K562 (cell line): ENCODE measurements around the gene ST6GALNAC6. TPM values are rescaled to one million over a fixed set of nuclear protein-coding genes. Genes with fewer than 3 reads are reported as not detected.
A peak's percentile ranks its signal among the peaks of the same experiment; 100 is the strongest.

Experiments used
- ATAC-seq: fragments of 200-7000 bp; cut with Tn5 transposase; 3 replicates; pipeline ENCODE4 v1.9.1; 2020; ENCODE audit warnings: moderate library complexity
- BruUV-seq: library from RNA; stranded (reverse); fragments of 400-500 nt; replicated peaks from 2 replicates; lab custom pipeline; 2021; lab: Mats Ljungman, UMichigan
- CTCF ChIA-PET: fragments of 300-600 bp; formaldehyde crosslinking; extraction: SDS; loops from one replicate; lab custom pipeline; 2021; ENCODE audit warnings: low intra/inter-chr PET ratio; lab: Yijun Ruan, JAX
- POLR2A ChIA-PET: fragments of 300-600, 350-650 bp; sonication (Branson Sonifier 250); formaldehyde crosslinking; extraction: SDS; loops from one replicate; lab custom pipeline; 2021; ENCODE audit warnings: antibody characterized with exemption, inconsistent platforms; lab: Yijun Ruan, JAX
- DNase-seq, 4 experiments: peaks; one replicate each; pipeline versions ENCODE4 v3.0.0 to v3.0.0-alpha.2; 2011 to 2018; ENCODE audit warnings: low spot score in 3 of 4, mixed read lengths in 3 of 4; ENCODE audit errors: extremely low read depth in 1 of 4
- FAIRE-seq: peaks from 2 replicates; lab custom pipeline; 2011; peaks lifted over from hg19 to GRCh38; lab: Jason Lieb, UNC
- H2AFZ ChIP-seq: 2 replicates; pipeline ENCODE4 v1.6.0; 2011; ENCODE audit warnings: low read depth, low read length, control low read depth, inconsistent platforms
- H3K27ac ChIP-seq: fragments of 200-600 bp; 3 replicates; pipeline ENCODE4 v1.8.0; 2011; ENCODE audit warnings: low read depth, mild to moderate bottlenecking, control low read depth, inconsistent platforms, low read length, moderate library complexity, mixed read lengths; ENCODE audit errors: extremely low read depth
- H3K27me3 ChIP-seq, 2 experiments: fragments of 300-600 bp in 1 of 2; 2 replicates in 1 of 2; 3 replicates in 1 of 2; pipeline versions ENCODE4 v1.6.0 to v1.8.0; 2011; ENCODE audit warnings: inconsistent platforms in 2 of 2, low read length in 2 of 2, mild to moderate bottlenecking in 1 of 2, mixed read lengths in 1 of 2, moderate library complexity in 1 of 2; ENCODE audit not compliant: control insufficient read depth in 2 of 2, insufficient read depth in 2 of 2
- H3K36me3 ChIP-seq: fragments of 300-600 bp; 3 replicates; pipeline ENCODE4 v1.8.0; 2011; ENCODE audit warnings: mild to moderate bottlenecking, low read length, inconsistent platforms; ENCODE audit not compliant: control insufficient read depth, insufficient read depth
- H3K4me1 ChIP-seq, 2 experiments: fragments of 200-600 bp in 1 of 2; replicated peaks in 1 of 2; 2 replicates in 1 of 2; 3 replicates in 1 of 2; pipeline versions ENCODE4 v1.5.1 to v1.8.0; 2011; ENCODE audit warnings: inconsistent platforms in 2 of 2, low read length in 2 of 2, mild to moderate bottlenecking in 1 of 2, mixed read lengths in 1 of 2, moderate library complexity in 1 of 2; ENCODE audit not compliant: control insufficient read depth in 2 of 2, insufficient read depth in 2 of 2
- H3K4me2 ChIP-seq: 2 replicates; pipeline ENCODE4 v1.6.1; 2011; ENCODE audit warnings: low read length, control low read depth, inconsistent platforms, mixed read lengths; ENCODE audit not compliant: insufficient read depth
- H3K4me3 ChIP-seq: fragments of 200-600 bp; sonication (generic), shearing (Covaris generic); 2 replicates; pipeline ENCODE4 v1.5.1; 2016; ENCODE audit warnings: control low read depth, inconsistent platforms
- H3K79me2 ChIP-seq: fragments of 200-600 bp; 3 replicates; pipeline ENCODE4 v1.8.0; 2011; ENCODE audit warnings: low read length, inconsistent platforms; ENCODE audit not compliant: control insufficient read depth, insufficient read depth
- H3K9ac ChIP-seq, 2 experiments: 2 replicates each; pipeline versions ENCODE4 v1.6.0 to v1.6.1; 2011; ENCODE audit warnings: low read depth in 2 of 2, low read length in 2 of 2, control low read depth in 1 of 2, inconsistent platforms in 1 of 2, mild to moderate bottlenecking in 1 of 2, mixed read lengths in 1 of 2; ENCODE audit not compliant: insufficient read depth in 1 of 2
- H3K9me1 ChIP-seq: one replicate; pipeline ENCODE4 v1.6.0; 2011; ENCODE audit warnings: inconsistent platforms, mild to moderate bottlenecking, low read length, moderate library complexity; ENCODE audit not compliant: control insufficient read depth, insufficient read depth
- H3K9me3 ChIP-seq: replicated peaks from 2 replicates; pipeline ENCODE4 v1.5.1; 2011; ENCODE audit warnings: low read depth, low read length, inconsistent platforms; ENCODE audit not compliant: control insufficient read depth, insufficient read depth
- H4K20me1 ChIP-seq: replicated peaks from 2 replicates; pipeline ENCODE4 v1.6.1; 2011; ENCODE audit warnings: low read length, inconsistent platforms, mixed read lengths; ENCODE audit not compliant: control insufficient read depth, insufficient read depth
- ARHGAP35 ChIP-seq: fragments of 450-650 bp; IDR thresholded peaks from 2 replicates; pipeline ENCODE4 v1.6.1; 2018; ENCODE audit not compliant: partially characterized antibody
- ARID4B ChIP-seq: sonication (generic); formaldehyde crosslinking; IDR thresholded peaks from 2 replicates; pipeline ENCODE4 v1.8.0; 2022; ENCODE audit warnings: mild to moderate bottlenecking, missing genetic modification reagents
- CEBPB ChIP-seq: fragments of 450-650 bp; IDR thresholded peaks from 2 replicates; pipeline ENCODE4 v1.6.1; 2016; ENCODE audit warnings: missing genetic modification characterization, missing compliant biosample characterization
- CXXC5 ChIP-seq: fragments of 250-450 bp; sonication (Bioruptor Pico); IDR thresholded peaks from 2 replicates; pipeline ENCODE4 v1.8.0; 2022; ENCODE audit warnings: inconsistent platforms, mild to moderate bottlenecking, moderate library complexity
- E4F1 ChIP-seq: fragments of 250-450 bp; sonication (Bioruptor Pico); IDR thresholded peaks from 2 replicates; pipeline ENCODE4 v1.5.0; 2021; ENCODE audit warnings: mild to moderate bottlenecking, borderline replicate concordance
- KDM4B ChIP-seq, 2 experiments: fragments of 450-650 bp in 1 of 2; sonication (generic) in 1 of 2; IDR thresholded peaks; 2 replicates each; pipeline ENCODE4 v1.6.1; 2016 to 2017; ENCODE audit warnings: borderline replicate concordance in 2 of 2, antibody characterized with exemption in 1 of 2, low read depth in 1 of 2, mild to moderate bottlenecking in 1 of 2
- NCOA1 ChIP-seq: fragments of 450-650 bp; IDR thresholded peaks from 2 replicates; pipeline ENCODE4 v1.6.1; 2016; ENCODE audit warnings: low read depth
- NR2F6 ChIP-seq: fragments of 450-650 bp; formaldehyde crosslinking; IDR thresholded peaks from 2 replicates; pipeline ENCODE4 v1.4.0; 2020; ENCODE audit warnings: mild to moderate bottlenecking
- RNF2 ChIP-seq: sonication (generic); IDR thresholded peaks from 2 replicates; pipeline ENCODE4 v1.6.1; 2016
- VEZF1 ChIP-seq: fragments of 200-800 bp; sonication (Bioruptor generic); IDR thresholded peaks from 2 replicates; pipeline ENCODE4 v1.6.1; 2017; ENCODE audit warnings: missing genetic modification characterization, missing compliant biosample characterization
- ZNF165 ChIP-seq: fragments of 250-450 bp; sonication (Bioruptor Pico); IDR thresholded peaks from 2 replicates; pipeline ENCODE4 v1.4.0; 2020; ENCODE audit warnings: borderline replicate concordance
- ZNF212 ChIP-seq: fragments of 450-650 bp; formaldehyde crosslinking; IDR thresholded peaks from 2 replicates; pipeline ENCODE4 v1.4.0; 2020; ENCODE audit warnings: mild to moderate bottlenecking
- ZNF23 ChIP-seq: fragments of 250-450 bp; sonication (Bioruptor Pico); IDR thresholded peaks from 2 replicates; pipeline ENCODE4 v1.4.0; 2020; ENCODE audit warnings: mild to moderate bottlenecking
- ZNF699 ChIP-seq: fragments of 250-450 bp; sonication (Bioruptor Pico); IDR thresholded peaks from 2 replicates; pipeline ENCODE4 v1.8.0; 2021; ENCODE audit warnings: mild to moderate bottlenecking, moderate library complexity; ENCODE audit not compliant: insufficient replicate concordance
- WGBS: fragments of 100-300 bp; shearing (Covaris generic); methylation state at CpG from one replicate; pipeline ENCODE4 v1.1.6; 2016; ENCODE audit warnings: low coverage, mixed read lengths; ENCODE audit not compliant: insufficient coverage; ENCODE audit errors: missing lambda C conversion rate; 5-methylcytosine and 5-hydroxymethylcytosine counted together
- in situ Hi-C: fragments of 300-500 bp; cut with MboI; formaldehyde crosslinking; loops from 4 replicates; pipeline ENCODE4 v1.15.0; 2018; ENCODE audit warnings: inconsistent platforms, mixed read lengths
- intact Hi-C: fragments of 100-400 bp; cut with micrococcal nuclease; formaldehyde crosslinking; loops from 2 replicates; pipeline ENCODE4 v1.14.2; 2022
- polyA plus RNA-seq, 8 experiments: library from polyadenylated mRNA; depleted of rRNA in 4 of 8; stranded (reverse) in 5 of 8; unstranded in 3 of 8; fragments of >200 nt; fragmentation: Nextera tagmentation in 2 of 8; fragmentation: Illumina TruSeq in 1 of 8; extraction: Ambion mirVana in 2 of 8; extraction: Trizol in 1 of 8; gene quantifications; 2 replicates each; pipeline versions ENCODE4 v1.2.1 to v1.2.3, GENCODE V29; 2011 to 2014; ENCODE audit warnings: inconsistent platforms in 1 of 8, missing spikeins in 1 of 8
- total RNA-seq, 7 experiments: library from RNA; depleted of rRNA in 6 of 7; stranded (reverse); fragments of >200 nt in 6 of 7; fragmentation: Illumina TruSeq in 2 of 7; extraction: Trizol in 2 of 7; gene quantifications; 2 replicates each; pipeline versions ENCODE4 v1.2.1 to v1.2.3, GENCODE V29; 2011 to 2021; ENCODE audit warnings: low replicate concordance in 1 of 7

ST6GALNAC6 gene
- total and polyA plus RNA-seq, 9 of the 15 experiments (the other 6 are each of a cell fraction or from before 2014, with no cell fraction given): 0.13 to 23.0 (median 14.5) TPM

GRCh38 chr9:127846443-127847177, 52.8 kb downstream of the ST6GALNAC6 start:
- CTCF ChIA-PET: no interaction called here
- peak overlapping the region; percentile 87 for H2AFZ ChIP-seq
- peak overlapping the region; percentile 46; the same call in 1 of the 3 replicates for H3K27ac ChIP-seq
- peak overlapping the region; percentile 6 to 86; a peak in 3 of 4 replicates for H3K9ac ChIP-seq
- H3K79me2 ChIP-seq: no peaks in the 10 kb centered on the region
- DNase-seq (peak in 3 of 4 experiments; percentile 41 to 72 (median 67)), ATAC-seq (peak; percentile 46), FAIRE-seq (no peak)
- in situ Hi-C loops: no loop called here
- no peaks in the 10 kb centered on the region for H4K20me1 ChIP-seq
- BruUV-seq: no TSS peak
- no peaks in the 10 kb centered on the region for H3K27me3 ChIP-seq
- WGBS: 34% methylated on average over 17 of the region's 18 CpGs
- no peaks in the 10 kb centered on the region for H3K36me3 ChIP-seq
- no peak overlapping the region for H3K4me2 ChIP-seq
- no peak overlapping the region for H3K4me3 ChIP-seq
- peaks cover 3% of the 10 kb centered on the region for H3K9me1 ChIP-seq
- POLR2A ChIA-PET: interaction anchor here (0.6 kb wide), 2 partner anchors 10 to 31 kb away, joined by 3 to 5 read pairs; no protein-coding TSS in a partner anchor
- peaks cover 23 to 28% of the 10 kb centered on the region in 2 experiments for H3K4me1 ChIP-seq
- H3K9me3 ChIP-seq: peaks cover 17% of the 10 kb centered on the region
- intact Hi-C loops: no loop called here
- TF ChIP-seq ZNF165 (CRISPR knock-in tag): no peak
- 0 out of 2 replicates have a peak, but pooled peaks have one; percentile 16 for TF ChIP-seq CEBPB (tag)
- peak; percentile 38; the same call in 1 of the 2 replicates for TF ChIP-seq CXXC5 (CRISPR knock-in tag)
- no peak for TF ChIP-seq RNF2
- no peak for TF ChIP-seq NCOA1
- TF ChIP-seq ARID4B (CRISPR knock-in tag): no peak
- no peak for TF ChIP-seq ZNF23
- TF ChIP-seq NR2F6 (CRISPR knock-in tag): no peak
- TF ChIP-seq ZNF212 (CRISPR knock-in tag): no peak
- TF ChIP-seq VEZF1 (CRISPR knock-in tag): peak; percentile 67; the same call in 1 of the 2 replicates
- no peak for TF ChIP-seq ZNF699
- no peak for TF ChIP-seq ARHGAP35
- TF ChIP-seq E4F1 (CRISPR knock-in tag): no peak
- no peak for TF ChIP-seq KDM4B (IDR thresholded peaks at IDR 0.05; ENCODE audit: borderline replicate concordance in 2 of 2, low read depth in 1 of 2)
